Neutrophil (primary cell): ENCODE measurements around the gene SLC1A7.

Experiments used
- H3K27ac ChIP-seq: fragments of 200-600 bp; sonication (generic); 2 replicates; pipeline ENCODE4 v1.5.1; 2016; ENCODE audit warnings: mild to moderate bottlenecking, moderate library complexity
- H3K27me3 ChIP-seq: fragments of 200-600 bp; sonication (generic); 2 replicates; pipeline ENCODE4 v1.6.0; 2016; ENCODE audit warnings: mild to moderate bottlenecking
- H3K36me3 ChIP-seq: fragments of 200-600 bp; sonication (generic); 2 replicates; pipeline ENCODE4 v1.5.1; 2017
- H3K4me1 ChIP-seq, 2 experiments: fragments of 200-600 bp in 1 of 2; sonication (generic) in 1 of 2; 1 replicate in 1 of 2; 2 replicates in 1 of 2; pipeline versions ENCODE4 v1.5.1 to v1.6.1; 2013 to 2016; ENCODE audit warnings: low read depth in 1 of 2, low read length in 1 of 2, mild to moderate bottlenecking in 1 of 2, moderate library complexity in 1 of 2; ENCODE audit not compliant: control insufficient read depth in 1 of 2, insufficient read depth in 1 of 2
- H3K4me3 ChIP-seq, 2 experiments: fragments of 200-600 bp in 1 of 2; sonication (generic) in 1 of 2; 1 replicate in 1 of 2; 2 replicates in 1 of 2; pipeline ENCODE4 v1.5.1; 2013 to 2016; ENCODE audit warnings: low read depth in 1 of 2, low read length in 1 of 2, mild to moderate bottlenecking in 1 of 2, moderate library complexity in 1 of 2
- H3K9me3 ChIP-seq: fragments of 200-600 bp; sonication (generic); 2 replicates; pipeline ENCODE4 v1.5.1; 2016
- TF ChIP-seq, protein P1 (sequence below): fragments of 200-600 bp; sonication (generic); IDR thresholded peaks from 2 replicates; pipeline ENCODE4 v1.5.1; 2016; ENCODE audit warnings: antibody characterized with exemption

Gene SLC1A7

DNA sequence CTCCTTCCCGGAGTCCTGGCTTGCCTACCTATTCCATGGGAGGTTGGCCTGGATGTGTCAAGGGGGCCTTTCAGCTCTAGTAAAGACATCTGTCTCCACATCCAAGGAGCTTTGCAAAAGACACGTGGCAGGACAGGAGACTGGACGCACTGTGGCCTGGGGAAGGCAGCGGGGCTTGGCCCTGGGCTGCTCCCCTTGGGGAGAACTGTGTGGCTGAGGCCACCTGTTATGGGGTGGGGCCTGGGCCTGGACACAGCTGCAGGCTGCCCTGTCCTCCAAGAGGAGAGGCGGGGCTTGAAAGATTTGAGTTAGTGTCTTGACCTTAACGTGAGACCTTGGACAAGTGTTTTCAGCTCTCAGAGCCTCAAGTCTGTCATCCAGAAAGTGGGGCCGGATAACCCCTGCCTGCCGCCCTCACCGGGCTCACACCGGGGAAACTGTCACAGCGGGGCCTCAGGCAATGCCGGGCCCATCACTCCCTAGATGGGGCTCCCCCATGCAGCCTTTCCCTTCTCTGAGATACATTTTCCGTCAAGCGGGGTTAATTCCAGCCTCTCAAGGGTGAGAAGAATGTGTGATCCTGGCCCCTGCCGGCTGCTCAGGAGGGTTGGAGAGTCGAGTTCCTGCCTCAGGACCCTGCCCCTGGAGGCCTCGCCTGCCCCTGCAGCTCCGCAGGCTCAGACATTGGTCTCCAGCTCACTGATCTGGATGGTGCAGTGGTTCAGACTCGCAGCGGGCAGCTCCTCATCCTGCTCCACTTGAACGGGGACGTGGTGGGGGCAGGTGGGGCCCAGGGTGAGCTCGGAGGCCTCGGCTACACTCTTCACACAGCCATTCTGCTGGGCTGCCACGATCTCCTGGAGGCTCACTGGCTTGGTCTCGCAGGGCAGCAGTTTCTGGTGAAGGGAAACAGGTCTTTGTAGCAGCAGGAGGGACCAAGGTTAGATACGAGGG lies 54.8 kb downstream of the SLC1A7 start:
- Histone ChIP-seq H3K27me3 (no peaks in the 10 kb centered on the region), H3K36me3 (no peaks in the 10 kb centered on the region), H3K27ac (no peak overlapping the region), H3K9me3 (no peaks in the 10 kb centered on the region), H3K4me1 (no peaks in the 10 kb centered on the region), H3K4me3 (no peak overlapping the region)
- TF ChIP-seq, protein P1, sequence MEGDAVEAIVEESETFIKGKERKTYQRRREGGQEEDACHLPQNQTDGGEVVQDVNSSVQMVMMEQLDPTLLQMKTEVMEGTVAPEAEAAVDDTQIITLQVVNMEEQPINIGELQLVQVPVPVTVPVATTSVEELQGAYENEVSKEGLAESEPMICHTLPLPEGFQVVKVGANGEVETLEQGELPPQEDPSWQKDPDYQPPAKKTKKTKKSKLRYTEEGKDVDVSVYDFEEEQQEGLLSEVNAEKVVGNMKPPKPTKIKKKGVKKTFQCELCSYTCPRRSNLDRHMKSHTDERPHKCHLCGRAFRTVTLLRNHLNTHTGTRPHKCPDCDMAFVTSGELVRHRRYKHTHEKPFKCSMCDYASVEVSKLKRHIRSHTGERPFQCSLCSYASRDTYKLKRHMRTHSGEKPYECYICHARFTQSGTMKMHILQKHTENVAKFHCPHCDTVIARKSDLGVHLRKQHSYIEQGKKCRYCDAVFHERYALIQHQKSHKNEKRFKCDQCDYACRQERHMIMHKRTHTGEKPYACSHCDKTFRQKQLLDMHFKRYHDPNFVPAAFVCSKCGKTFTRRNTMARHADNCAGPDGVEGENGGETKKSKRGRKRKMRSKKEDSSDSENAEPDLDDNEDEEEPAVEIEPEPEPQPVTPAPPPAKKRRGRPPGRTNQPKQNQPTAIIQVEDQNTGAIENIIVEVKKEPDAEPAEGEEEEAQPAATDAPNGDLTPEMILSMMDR: no peak

DNA sequence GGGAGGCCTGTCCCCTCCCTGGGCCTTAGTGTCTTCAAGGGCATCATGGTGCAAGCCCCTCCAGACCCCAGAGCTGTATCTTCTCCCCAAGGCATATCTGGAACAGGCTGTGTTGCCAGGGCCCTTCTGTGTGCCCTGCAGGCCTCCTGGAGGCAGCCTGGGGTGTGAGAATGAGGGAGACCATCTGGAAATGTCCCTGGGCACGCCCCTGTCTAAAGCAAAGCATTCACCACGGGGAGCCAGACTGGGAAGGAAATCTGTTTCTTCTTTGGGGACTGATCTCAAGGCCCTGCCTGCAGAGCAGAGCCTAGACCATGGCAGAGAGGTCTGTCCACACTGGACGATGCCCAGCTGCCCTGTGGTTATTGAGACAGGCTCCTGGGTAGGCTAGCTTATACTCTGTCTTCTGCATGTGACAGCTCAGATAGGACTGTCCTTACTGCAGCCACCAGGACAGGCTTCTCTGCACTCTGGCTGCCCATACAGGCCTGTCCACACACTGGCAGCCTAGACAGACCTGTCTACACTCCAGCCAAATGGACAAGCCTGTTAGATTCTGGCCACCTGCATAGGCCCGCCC lies 55.9 kb downstream of the SLC1A7 start:
- Histone ChIP-seq H3K27ac (no peak overlapping the region), H3K9me3 (no peaks in the 10 kb centered on the region), H3K27me3 (no peaks in the 10 kb centered on the region), H3K4me3 (no peak overlapping the region), H3K36me3 (no peaks in the 10 kb centered on the region), H3K4me1 (no peaks in the 10 kb centered on the region)
- TF ChIP-seq, protein P1: no peak

DNA sequence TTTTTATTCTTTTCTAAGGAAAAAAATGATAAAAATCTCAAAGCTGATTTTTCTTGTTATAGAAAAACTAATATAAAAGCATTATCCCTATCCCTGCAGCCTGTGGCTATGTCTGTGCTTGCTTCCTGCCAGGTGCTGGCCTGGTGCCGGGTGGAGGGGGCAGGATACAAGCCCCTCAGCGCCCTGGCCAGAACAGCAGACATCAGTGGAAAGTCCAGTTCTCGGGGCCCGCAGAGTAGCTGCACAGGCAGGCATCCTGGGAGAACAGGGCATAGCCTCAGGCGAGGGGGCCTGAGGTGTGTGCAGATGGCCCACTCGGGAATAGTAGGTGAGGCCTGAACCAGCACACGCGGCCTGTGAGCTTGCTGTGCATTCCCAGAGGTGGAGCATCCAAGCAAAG lies 57.0 kb downstream of the SLC1A7 start:
- Histone ChIP-seq H3K9me3 (no peaks in the 10 kb centered on the region), H3K27ac (no peak overlapping the region), H3K27me3 (no peaks in the 10 kb centered on the region), H3K36me3 (no peaks in the 10 kb centered on the region), H3K4me3 (no peak overlapping the region), H3K4me1 (no peaks in the 10 kb centered on the region)
- TF ChIP-seq, protein P1: no peak

DNA sequence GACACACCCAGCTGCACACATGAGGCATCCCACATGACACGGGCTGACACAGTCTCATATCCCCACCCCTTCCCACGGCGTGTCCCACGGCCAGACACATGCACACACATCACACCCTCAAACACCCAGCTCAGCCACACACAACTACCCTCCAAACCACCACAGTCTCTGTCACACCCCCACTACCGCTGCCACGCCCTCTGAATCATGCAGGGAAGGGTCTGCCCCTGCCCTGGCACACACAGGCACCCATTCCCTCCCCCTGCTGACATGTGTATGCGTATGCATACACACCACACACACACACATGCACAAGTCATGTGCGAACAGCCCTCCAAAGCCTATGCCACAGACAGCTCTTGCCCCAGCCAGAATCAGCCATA lies 57.9 kb downstream of the SLC1A7 start:
- TF ChIP-seq, protein P1: no peak
- Histone ChIP-seq H3K27ac (no peak overlapping the region), H3K4me1 (no peaks in the 10 kb centered on the region), H3K36me3 (no peaks in the 10 kb centered on the region), H3K9me3 (no peaks in the 10 kb centered on the region), H3K4me3 (no peak overlapping the region), H3K27me3 (no peaks in the 10 kb centered on the region)

DNA sequence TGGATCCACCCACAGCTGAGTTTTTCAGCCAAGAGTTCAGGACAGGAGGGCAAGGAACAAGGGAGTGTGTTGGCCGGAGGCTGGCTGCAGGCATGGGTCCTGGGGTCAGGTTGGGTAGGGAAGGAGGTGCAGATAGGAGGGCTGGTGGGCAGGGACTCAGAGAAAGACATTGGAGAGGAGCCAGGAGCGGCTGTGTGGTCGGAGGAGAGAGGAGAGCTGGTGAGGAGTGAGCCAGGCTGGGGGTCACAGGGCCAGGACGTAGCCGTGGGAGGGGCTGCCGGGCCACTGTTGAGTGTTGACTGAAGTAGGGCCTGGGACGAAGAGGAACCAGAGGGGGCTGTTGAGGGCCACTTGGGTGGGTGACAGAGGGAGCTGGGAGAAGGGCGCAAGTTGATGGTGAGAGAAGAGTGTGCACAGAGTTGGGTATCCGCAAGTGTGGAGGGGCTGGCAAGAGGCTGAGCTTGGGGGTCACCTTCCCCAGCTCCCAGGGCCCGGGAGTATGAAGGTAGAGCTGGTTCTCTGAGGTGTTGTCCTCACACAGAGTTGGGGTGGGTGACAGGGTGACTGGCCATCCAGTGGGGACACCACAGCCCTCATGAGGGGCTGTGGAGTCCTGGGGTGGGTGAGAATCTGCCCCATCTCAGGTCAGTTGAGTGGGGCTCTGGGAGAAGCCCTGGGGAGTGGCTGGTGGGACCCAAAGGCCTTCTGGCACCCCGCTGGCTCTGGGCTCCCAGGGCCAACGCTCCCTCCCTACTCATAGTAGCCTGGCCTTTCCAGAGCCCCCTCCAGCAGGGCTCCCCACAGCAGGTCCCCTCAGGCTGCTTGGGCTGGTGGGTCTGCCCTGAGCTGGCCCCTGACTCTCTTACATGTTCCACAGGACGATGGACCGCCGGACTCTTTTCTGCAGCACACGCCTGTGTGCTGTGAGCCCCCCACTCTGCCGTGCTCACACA lies 58.5 kb downstream of the SLC1A7 start:
- Histone ChIP-seq H3K9me3 (no peaks in the 10 kb centered on the region), H3K4me1 (no peaks in the 10 kb centered on the region), H3K36me3 (no peaks in the 10 kb centered on the region), H3K27ac (no peak overlapping the region), H3K27me3 (no peaks in the 10 kb centered on the region), H3K4me3 (no peak overlapping the region)
- TF ChIP-seq, protein P1: no peak
